Stimulated activated CD8-positive, alpha-beta memory T cell treated with anti-CD3 and anti-CD28 coated beads, Interleukin-7, amount 100 ng/mL, for 1 hour (primary cell): ENCODE data around the gene DENND5B.
"Not testable (repeated sequence)": the region's sequence is repeated elsewhere in the genome, so short reads cannot be mapped to it uniquely, and the experiment has no call there.

Experiments
- DNase-seq, 2 donors: peaks; one replicate each; pipeline ENCODE4 v3.0.0-alpha.2; 2020; ENCODE audit warnings: low read depth in 2 of 2

DENND5B gene

DNA sequence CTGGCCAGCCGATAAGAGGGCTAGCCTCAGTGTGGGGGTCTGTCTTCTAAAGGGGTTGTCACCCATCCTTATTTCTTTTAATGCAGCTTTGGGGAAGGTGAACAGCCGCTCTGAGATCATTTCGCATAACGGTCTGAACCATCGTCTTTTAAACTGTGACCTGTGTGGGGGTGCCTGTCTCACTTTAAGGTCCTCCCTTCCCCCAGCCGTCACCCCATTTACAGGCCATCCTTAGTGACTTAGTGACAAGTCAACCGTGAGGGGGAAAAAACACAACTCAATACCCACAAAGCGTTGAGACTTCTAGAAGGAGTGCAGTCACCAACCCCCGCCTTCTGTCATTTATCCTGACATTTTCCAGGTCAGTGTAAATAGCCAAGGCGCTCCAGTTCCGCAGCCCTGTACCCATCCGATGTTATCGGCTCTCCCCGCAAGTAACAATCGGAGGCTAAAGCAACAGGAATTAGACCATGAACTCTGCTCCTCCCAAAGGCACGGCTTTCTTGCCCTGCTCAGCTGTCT is 505 bp upstream of the DENND5B start:
- no peak for DNase-seq

DNA sequence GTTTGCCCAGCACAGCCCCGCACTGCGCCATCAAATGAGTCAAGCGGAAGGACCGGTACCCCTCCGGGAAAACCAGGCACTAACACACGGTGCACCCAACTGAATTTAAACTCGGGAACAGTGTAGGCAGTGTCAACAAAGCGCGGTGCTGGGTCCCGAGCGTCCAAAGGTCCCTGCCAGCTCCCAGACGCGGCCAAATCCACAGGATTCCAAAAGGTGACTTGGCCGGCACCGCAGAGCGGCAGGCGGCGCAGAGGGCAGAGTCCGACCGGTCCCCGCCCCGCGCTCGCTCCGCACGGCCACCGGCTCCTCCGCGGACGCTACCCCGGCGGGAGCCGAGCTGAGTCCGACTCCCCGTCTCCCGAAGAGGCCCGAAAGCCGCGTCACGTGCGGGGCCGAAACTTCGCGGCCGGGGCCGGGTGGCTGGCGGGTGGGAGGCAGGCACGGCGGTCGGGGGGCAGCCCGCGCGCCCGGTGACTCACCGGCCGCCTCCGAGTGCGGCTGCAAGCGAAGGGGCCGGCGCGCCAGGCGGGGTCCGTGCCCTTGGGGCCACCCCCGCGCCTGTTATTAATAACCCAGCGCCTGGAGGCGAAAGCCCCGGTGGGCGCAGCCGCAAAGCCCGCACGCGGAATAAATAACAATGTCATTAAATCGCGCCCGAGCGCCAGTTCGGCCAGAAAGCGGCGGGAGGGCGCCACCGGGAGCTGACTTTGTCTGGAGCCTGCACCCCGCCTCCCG is 863 bp downstream of the DENND5B start:
- no peak for DNase-seq

- DNase-seq = no peak
Observed at GRCh38 chr12:31589598-31589903, 1.4 kb downstream of the DENND5B start.

DNA sequence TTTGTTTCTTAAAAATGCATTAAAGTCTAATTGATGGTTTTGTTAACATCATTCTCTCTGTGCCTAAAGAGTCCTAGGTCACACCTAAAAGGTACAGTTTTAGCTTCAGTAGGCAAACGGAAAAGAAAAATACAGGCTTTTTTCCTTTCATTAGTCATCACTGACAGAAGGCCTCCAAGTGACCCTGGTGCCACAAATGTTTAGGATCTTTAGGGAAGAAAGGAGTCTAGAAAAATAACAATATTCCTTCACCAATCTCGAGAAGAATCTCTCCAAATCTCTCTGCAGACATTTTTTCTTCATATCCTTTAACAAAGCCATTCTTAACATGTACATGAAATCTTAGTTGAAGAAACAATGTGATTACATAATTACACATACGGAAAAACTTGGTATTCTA is 2.0 kb downstream of the DENND5B start:
- no peak for DNase-seq

- DNase-seq = no peak
Observed at GRCh38 chr12:31586728-31587127, 4.2 kb downstream of the DENND5B start.

GRCh38 chr12:31585895-31586294 is 5.0 kb downstream of the DENND5B start:
- DNase-seq = no peak

DNA sequence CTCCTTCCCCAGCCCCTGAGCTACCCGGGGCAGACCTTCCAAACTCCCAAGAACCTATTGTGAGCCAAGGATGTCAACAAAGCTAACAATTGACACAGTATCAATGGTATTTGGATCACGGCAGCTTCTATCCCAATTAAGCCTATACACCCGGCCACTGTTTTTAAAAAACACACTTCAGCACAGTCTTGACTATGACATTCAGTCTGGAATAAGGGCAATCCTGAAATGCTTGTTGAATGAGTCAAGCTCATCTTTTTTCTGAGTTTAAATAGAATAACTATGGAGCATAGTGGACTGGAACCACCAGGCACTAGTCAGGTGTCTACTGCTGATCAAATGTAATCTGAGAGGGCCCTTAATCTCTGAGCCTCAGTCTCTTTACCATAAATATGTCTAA is 5.7 kb downstream of the DENND5B start:
- DNase-seq = no peak

DNA sequence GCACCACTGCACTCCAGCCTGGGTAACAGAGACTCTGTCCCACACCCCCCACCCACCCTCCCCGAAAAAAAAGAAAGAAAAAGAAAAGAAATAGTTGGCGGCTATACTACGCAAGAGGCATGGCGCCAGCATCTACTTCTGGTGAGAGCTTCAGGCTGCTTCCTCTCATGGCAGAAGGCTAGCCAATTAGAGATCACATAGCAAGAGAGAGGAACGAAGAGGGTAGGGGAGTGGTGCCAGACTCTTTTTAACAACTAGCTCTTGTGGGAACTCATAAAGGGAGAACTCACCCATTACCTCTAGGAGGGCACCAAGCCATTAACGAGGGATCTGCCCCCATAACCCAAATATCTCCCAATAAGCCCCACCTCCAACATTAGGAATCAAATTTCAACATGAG is 6.2 kb downstream of the DENND5B start:
- no peak for DNase-seq

DNA sequence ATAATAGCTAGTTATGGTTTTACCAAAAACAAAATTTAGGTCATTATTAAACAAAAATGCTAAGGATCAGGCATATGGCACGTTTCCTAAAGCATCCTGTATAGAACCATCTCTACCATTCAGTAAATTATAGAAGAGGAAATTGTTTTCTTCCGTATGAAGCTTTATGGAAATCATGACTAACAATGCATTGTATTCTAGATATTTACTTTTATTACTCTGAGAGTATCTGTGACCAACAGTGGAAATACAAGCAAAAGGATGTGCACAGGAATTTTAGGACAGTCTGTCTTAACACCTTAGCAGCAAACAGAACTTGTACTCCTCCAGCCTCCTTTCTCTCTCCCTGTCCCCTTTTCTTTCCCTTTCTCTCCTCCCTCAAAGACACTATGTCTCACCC is 7.1 kb downstream of the DENND5B start:
- no peak for DNase-seq

DNA sequence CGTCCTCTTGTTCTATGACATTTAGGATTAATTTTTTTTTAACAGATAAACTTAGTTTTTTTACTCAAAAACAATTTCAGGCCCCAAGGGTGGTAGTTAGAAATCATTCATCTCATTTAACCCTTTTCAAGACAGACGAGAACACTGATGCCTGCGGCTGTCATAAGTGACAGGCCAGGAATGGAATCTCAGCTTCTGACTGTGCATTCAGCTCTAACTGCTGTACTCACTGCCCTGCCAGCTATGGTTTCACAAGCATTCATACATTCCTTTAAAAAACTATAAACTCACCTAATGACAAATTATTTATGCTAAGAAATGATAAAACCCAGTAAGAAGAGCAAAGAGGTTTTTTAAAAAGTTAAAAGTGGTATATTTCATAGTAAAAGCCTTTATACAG is 8.8 kb downstream of the DENND5B start:
- DNase-seq = no peak

DNA sequence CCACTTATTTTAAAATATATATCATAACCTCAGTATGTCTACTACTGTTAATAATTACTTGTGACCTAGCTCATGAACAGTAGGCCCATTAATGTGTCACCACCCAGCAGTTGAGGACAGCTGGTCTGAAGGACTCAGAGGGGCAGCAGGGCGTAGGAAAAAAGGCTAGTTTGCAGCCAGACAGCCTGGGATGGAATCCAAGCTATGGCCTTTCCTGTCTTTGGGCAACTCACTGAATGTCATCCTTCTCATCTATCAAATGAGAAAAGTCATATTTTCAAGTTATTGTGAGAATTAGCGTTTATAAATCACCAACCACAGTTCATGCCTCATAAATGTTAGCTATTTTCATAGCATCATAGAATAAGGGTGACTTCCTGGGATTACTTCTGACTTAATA is 12.3 kb downstream of the DENND5B start:
- no peak for DNase-seq

DNA sequence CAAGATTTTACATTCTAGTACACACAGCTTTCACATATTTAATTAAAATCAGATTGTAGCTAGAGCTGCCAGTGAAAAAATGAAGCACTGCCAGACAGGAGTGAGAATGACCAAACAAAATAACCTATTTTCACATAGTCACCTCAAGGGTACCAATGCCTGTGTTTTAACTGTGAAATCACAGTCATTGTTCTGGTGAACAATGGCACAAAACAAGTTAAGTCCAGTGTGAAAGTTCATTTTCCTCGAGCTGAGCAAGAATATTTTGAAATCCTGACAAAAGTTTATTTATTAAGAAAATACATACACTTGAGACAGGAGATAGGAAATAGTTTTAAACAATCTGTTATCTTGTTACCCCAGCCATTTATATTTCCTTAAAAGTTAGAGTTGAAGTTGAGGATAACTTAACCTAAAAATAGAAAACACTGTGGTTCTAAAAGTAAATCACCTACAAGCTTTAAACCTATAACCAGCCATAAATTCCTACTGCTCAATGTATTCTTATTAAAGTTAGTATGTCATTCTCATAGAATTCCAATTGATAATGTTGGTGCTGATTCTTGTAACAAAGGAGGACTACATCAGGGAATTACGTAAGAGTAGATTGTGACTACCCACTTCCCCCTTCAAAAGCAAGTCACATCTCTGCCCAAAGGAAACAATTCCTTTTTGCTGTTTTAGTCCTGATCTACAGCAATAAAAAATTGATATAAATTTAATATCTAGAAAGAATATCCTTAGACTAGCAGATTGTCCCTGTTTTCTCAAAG is 15.9 kb downstream of the DENND5B start:
- DNase-seq = no peak

- not testable (repeated sequence) for DNase-seq
Observed at GRCh38 chr12:31574367-31574766, 16.6 kb downstream of the DENND5B start.

GRCh38 chr12:31572900-31573600 is 17.9 kb downstream of the DENND5B start:
- no peak for DNase-seq

DNA sequence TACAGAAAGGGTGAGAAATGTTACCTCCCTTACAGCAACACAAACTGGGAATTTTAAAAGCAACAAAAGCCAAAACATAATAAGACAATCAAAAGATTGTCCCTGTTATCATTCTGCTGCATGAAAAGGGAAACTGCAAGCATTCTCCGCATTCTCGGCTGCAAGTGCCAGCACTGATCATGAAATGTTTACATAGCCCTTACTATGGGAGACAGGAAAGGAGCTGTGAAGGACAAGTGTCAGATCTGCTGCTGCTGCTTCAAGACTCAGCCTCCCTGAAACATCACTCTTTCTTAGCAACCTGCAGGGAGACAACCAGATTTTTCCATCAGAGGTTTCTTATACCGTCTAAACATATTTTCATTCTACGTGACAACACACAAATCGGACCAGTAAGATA is 20.1 kb downstream of the DENND5B start:
- no peak for DNase-seq

- DNase-seq = not testable (repeated sequence)
Observed at GRCh38 chr12:31569517-31569916, 21.4 kb downstream of the DENND5B start.

GRCh38 chr12:31568498-31568897 is 22.4 kb downstream of the DENND5B start:
- no peak for DNase-seq

DNA sequence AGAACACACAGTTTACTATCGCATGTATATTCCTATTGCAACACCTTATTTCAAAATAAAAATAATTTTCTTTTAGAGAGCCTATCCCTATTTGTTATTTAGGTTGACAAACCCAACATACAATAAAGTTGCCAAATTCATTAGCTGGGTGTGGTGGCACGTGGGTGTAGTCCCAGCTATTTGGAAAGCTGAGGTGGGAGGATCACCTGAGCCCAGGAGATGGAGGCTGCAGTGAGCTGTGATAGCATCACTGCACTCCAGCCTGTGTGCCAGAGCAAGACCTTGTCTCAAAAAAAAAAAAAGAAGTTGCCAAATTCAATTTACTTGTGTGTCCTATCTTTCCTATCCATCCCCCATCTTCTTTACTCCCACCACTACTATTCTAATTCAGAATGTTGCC is 23.9 kb downstream of the DENND5B start:
- no peak for DNase-seq

- no peak for DNase-seq
Observed at GRCh38 chr12:31566547-31566946, 24.4 kb downstream of the DENND5B start.

DNA sequence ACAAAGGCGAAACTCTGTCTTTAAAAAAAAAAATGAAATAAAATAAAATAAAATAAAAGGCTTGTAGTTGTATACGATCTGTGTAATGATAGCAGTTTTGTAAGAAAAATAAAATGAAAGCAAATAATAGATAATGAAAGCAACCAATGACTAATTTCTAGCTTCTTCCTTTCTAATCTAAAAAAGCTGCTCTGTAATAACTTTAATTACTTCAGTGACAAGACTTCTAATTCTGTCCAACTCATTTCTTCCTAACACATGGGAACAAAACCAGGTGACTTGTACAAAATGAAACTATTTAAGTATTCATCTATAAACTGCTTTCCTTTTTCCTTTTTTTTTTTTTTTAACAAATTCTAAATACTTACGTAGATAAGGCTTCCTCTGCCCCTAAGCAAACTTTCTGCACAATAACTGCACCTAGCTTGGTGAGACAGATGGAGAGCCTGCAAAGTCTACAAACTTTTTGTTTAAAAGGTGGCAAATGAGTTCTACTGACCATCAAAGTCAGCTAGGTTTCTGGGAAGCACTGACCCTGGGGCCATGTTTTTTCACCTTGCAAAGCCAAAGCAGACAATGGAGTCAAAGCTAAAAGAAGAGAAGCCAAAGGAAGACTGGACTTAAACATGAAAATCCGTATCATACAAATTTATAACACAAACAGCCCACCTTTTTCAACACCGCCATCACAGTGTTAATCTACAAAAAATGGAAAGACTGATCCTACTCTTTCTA is 28.2 kb downstream of the DENND5B start:
- DNase-seq = no peak

DNA sequence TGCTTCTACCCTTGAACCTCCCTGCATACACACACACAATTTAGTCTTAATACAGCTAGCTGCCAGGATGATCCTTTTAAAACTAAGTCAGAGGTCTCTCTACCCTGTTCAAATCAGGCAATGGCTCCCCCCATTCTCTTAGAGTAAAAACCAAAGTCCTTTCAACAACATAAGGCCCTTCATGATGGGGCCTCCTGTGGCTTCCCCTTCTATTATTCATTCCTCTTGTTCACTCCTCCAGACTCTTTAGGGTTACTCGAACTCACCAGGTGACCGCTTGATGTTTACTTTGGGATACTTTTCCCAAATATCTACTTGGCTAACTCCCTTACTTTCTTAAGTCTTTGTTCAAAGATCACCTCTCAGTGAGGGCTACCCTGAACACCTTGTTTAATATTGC is 30.4 kb downstream of the DENND5B start:
- DNase-seq = no peak

GRCh38 chr12:31558521-31558920 is 32.4 kb downstream of the DENND5B start:
- DNase-seq = no peak
